GM23338 (cell line): ENCODE measurements around the gene ATIC.

Source experiments
- CTCF ChIP-seq, 2 experiments: fragments of 200-600 bp in 1 of 2; sonication (generic) in 1 of 2; conservative IDR thresholded peaks; 2 replicates each; pipeline versions ENCODE4 v1.5.1 to v1.6.1; 2016 to 2017; ENCODE audit warnings: antibody characterized with exemption in 2 of 2, low read depth in 2 of 2, mild to moderate bottlenecking in 2 of 2, moderate library complexity in 1 of 2
- EZH2 ChIP-seq: fragments of 200-600 bp; sonication (generic); IDR thresholded peaks from one replicate; pipeline ENCODE4 v1.8.0; 2017; ENCODE audit warnings: antibody characterized with exemption, mild to moderate bottlenecking, low read depth; ENCODE audit not compliant: unreplicated experiment
- POLR2AphosphoS5 ChIP-seq: IDR thresholded peaks from 2 replicates; pipeline ENCODE4 v1.6.1; 2016; ENCODE audit warnings: antibody characterized with exemption, low read depth
- STAT1 ChIP-seq: IDR thresholded peaks from one replicate; pipeline ENCODE4 v1.6.1; 2016; ENCODE audit warnings: antibody characterized with exemption; ENCODE audit not compliant: unreplicated experiment

- TF ChIP-seq EZH2 (no peak), STAT1 (no peak), CTCF (conservative IDR thresholded peaks at IDR 0.05; ENCODE audit: low read depth in 2 of 2) (no peak), POLR2AphosphoS5 (no peak)
Measured at GRCh38 chr2:215288112-215288815, 23.6 kb upstream of the ATIC start.
